Naive thymus-derived CD8-positive, alpha-beta T cell (primary cell): ENCODE measurements around the gene DNAJB8. TPM values are rescaled to one million over a fixed set of nuclear protein-coding genes. Genes with fewer than 3 reads are reported as not detected.

Source experiments
- ATAC-seq, 2 donors: fragments of 150-1000 bp; cut with Tn5 transposase in 1 of 2; sonication (Bioruptor Pico), chemical (Tn5 transposase) in 1 of 2; 1 replicate in 1 of 2; 2 replicates in 1 of 2; pipeline ENCODE4 v1.10.0; 2021; ENCODE audit warnings: mild to moderate bottlenecking in 2 of 2, moderate library complexity in 2 of 2
- POLR2A ChIA-PET: fragments of 350-600 bp; sonication (Branson Sonifier 250); formaldehyde crosslinking; loops from one replicate; lab custom pipeline; 2021; ENCODE audit warnings: antibody characterized with exemption; lab: Charles Lee
- DNase-seq, 10 donors: peaks; one replicate each; pipeline versions ENCODE4 v3.0.0 to v3.0.0-alpha.2; 2020 to 2022
- H3K27ac Mint-ChIP-seq, 10 donors: one replicate each; pipeline ENCODE4 v1.8.0; 2020 to 2022; ENCODE audit warnings: mild to moderate bottlenecking in 10 of 10, mixed read lengths in 10 of 10, moderate library complexity in 4 of 10, inconsistent platforms in 1 of 10
- H3K27me3 Mint-ChIP-seq, 5 donors: one replicate each; pipeline ENCODE4 v1.8.0; 2021 to 2022; ENCODE audit warnings: mixed read lengths in 5 of 5
- H3K36me3 Mint-ChIP-seq, 3 donors: one replicate each; pipeline ENCODE4 v1.8.0; 2020 to 2022; ENCODE audit warnings: mixed read lengths in 3 of 3, mild to moderate bottlenecking in 2 of 3, inconsistent platforms in 1 of 3
- H3K4me1 Mint-ChIP-seq, 4 donors: one replicate each; pipeline ENCODE4 v1.8.0; 2021 to 2022; ENCODE audit warnings: mixed read lengths in 4 of 4
- H3K4me3 Mint-ChIP-seq, 10 donors: one replicate each; pipeline ENCODE4 v1.8.0; 2020 to 2022; ENCODE audit warnings: mild to moderate bottlenecking in 10 of 10, mixed read lengths in 10 of 10, moderate library complexity in 6 of 10, inconsistent platforms in 1 of 10
- H3K9me3 Mint-ChIP-seq, 9 donors: one replicate each; pipeline ENCODE4 v1.8.0; 2020 to 2022; ENCODE audit warnings: mixed read lengths in 9 of 9, mild to moderate bottlenecking in 3 of 9, inconsistent platforms in 1 of 9, moderate library complexity in 1 of 9
- polyA plus RNA-seq, 3 donors: library from polyadenylated mRNA; unstranded; fragments of 300-500 nt; fragmentation: Illumina TruSeq; gene quantifications; one replicate each; pipeline ENCODE4 v1.2.3, GENCODE V29; 2021
- total RNA-seq, 8 experiments: library from RNA in 2 of 8; stranded (reverse) in 2 of 8; gene quantifications; one replicate each; pipeline ENCODE4 v1.2.3 and lab custom pipeline; 2021 to 2026

Gene DNAJB8
- total and polyA plus RNA-seq, 5 experiments from 2014 or later: not detected

DNA sequence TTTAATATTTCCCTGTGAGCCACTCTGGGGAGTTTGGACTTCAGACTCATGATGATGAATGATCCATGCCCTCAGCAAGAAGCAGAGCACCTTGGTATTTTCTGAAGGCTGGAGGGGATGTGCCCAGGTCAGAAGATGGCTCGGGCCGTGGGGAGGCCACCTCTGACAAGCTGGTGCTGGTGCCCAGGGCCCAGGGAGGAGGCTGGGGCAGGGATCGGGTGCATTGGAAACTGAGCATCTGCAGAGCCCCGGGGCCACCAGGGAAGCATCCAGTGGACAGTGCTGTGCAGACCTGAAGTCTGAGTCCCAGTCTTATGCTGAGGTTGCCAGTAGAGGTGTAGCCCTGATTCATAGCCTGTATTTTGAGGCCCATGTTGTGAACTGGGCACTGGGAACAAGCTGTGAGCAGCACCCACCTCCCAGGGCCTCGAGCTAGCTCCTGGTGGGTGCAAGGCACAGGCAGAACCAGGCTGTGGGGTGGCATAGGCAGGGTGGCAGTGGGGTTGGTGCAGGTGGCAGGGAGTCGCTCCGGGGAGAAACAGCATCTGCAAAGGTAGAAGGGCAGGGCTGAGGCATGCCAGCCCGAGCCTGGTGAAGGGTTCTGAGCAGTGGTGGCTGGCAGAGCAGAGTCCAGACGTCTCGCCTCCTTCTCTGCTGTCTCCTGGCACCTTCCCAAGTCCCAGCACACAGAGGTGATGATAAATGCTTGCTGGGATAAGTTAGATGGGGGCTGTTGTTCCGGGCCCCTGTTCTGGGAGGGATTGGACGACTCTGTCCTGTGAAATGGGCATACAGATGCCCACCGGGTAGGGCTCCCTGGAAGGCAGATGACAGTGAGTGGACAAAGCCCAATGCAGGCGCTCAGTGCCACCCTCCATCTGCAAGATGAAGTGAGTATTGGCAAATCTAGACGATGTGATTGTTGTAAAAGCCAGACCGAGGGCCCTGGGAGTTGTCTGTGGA lies 10.6 kb downstream of the DNAJB8 start:
- Mint-ChIP-seq H3K36me3 (no peaks in the 10 kb centered on the region), H3K4me3 (no peak overlapping the region), H3K9me3 (peaks cover 0 to 6% (median 0%) of the 10 kb centered on the region in 9 donors), H3K27ac (peak overlapping the region in 1 of 10 donors; percentile 6), H3K27me3 (peaks cover 15 to 35% (median 24%) of the 10 kb centered on the region in 5 donors), H3K4me1 (peaks cover 0 to 12% (median 2%) of the 10 kb centered on the region in 4 donors)
- no peak for ATAC-seq
- POLR2A ChIA-PET: no interaction called here
- DNase-seq: no peak

DNA sequence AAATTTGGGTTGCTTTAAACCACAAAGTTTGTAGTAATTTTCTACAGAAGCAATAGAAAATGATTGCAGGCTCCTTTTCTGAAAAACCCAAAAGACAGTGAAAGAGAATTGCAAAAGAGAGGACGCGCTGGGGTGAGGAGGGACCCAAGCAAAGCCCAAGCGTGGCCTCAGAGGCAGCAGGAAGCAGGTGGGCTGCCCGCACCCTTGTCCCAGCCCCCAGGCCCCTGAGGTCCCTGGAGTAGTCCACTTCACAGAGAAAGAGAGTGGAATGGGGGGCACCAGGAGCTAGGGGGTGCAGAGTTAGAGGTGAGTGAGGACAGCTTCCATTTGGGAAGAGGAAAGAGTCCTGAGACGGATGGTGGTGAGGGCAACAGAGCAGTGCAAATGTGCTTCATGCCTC lies 11.6 kb downstream of the DNAJB8 start:
- ATAC-seq (no peak), DNase-seq (no peak)
- peaks cover 0 to 8% (median 0%) of the 10 kb centered on the region in 3 donors for H3K36me3 Mint-ChIP-seq
- peaks cover under 1 to 12% (median 5%) of the 10 kb centered on the region in 4 donors for H3K4me1 Mint-ChIP-seq
- peaks cover 0 to 12% (median 6%) of the 10 kb centered on the region in 9 donors for H3K9me3 Mint-ChIP-seq
- peaks cover 15 to 35% (median 24%) of the 10 kb centered on the region in 5 donors for H3K27me3 Mint-ChIP-seq
- H3K4me3 Mint-ChIP-seq: no peak overlapping the region
- POLR2A ChIA-PET: no interaction called here
- H3K27ac Mint-ChIP-seq: peak overlapping the region in 1 of 10 donors; percentile 83

- Mint-ChIP-seq H3K27me3 (peaks cover 15 to 32% (median 24%) of the 10 kb centered on the region in 5 donors), H3K4me1 (peaks cover 5 to 12% (median 7%) of the 10 kb centered on the region in 4 donors), H3K27ac (no peak overlapping the region), H3K4me3 (peak overlapping the region in 1 of 10 donors; percentile 17), H3K9me3 (peaks cover 0 to 17% (median 11%) of the 10 kb centered on the region in 9 donors), H3K36me3 (peaks cover 0 to 15% (median 2%) of the 10 kb centered on the region in 3 donors)
- DNase-seq (no peak), ATAC-seq (no peak)
- POLR2A ChIA-PET: no interaction called here
Measured at GRCh38 chr3:128454310-128454618, 12.4 kb downstream of the DNAJB8 start.

GRCh38 chr3:128453501-128454309 lies 13.0 kb downstream of the DNAJB8 start:
- POLR2A ChIA-PET: no interaction called here
- peaks cover 0 to 20% (median 6%) of the 10 kb centered on the region in 3 donors for H3K36me3 Mint-ChIP-seq
- ATAC-seq: no peak

GRCh38 chr3:128452678-128453275 lies 13.9 kb downstream of the DNAJB8 start:
- Mint-ChIP-seq H3K27me3 (peaks cover 15 to 30% (median 24%) of the 10 kb centered on the region in 5 donors), H3K36me3 (peaks cover 0 to 26% (median 10%) of the 10 kb centered on the region in 3 donors), H3K4me3 (no peak overlapping the region), H3K4me1 (peaks cover 14 to 22% (median 19%) of the 10 kb centered on the region in 4 donors), H3K27ac (no peak overlapping the region), H3K9me3 (peaks cover 7 to 29% (median 24%) of the 10 kb centered on the region in 9 donors)
- no peak for ATAC-seq
- DNase-seq: no peak
- POLR2A ChIA-PET: no interaction called here

More at GRCh38 chr3:128453501-128454309, 13.0 kb downstream of the DNAJB8 start:
- Mint-ChIP-seq H3K27ac (no peak overlapping the region), H3K9me3 (peaks cover 3 to 23% (median 16%) of the 10 kb centered on the region in 9 donors), H3K27me3 (peaks cover 15 to 32% (median 24%) of the 10 kb centered on the region in 5 donors), H3K4me1 (peaks cover 9 to 16% (median 11%) of the 10 kb centered on the region in 4 donors), H3K4me3 (peak overlapping the region in 1 of 10 donors; percentile 33)
- DNase-seq: no peak

GRCh38 chr3:128452120-128452519 lies 14.6 kb downstream of the DNAJB8 start:
- peaks cover 9 to 34% (median 25%) of the 10 kb centered on the region in 9 donors for H3K9me3 Mint-ChIP-seq
- peaks cover 15 to 28% (median 24%) of the 10 kb centered on the region in 5 donors for H3K27me3 Mint-ChIP-seq
- DNase-seq (no peak), ATAC-seq (no peak)
- peak overlapping the region in 2 of 10 donors; percentile 46 to 51 for H3K27ac Mint-ChIP-seq
- H3K36me3 Mint-ChIP-seq: peaks cover 0 to 30% (median 13%) of the 10 kb centered on the region in 3 donors
- peak overlapping the region in 1 of 10 donors; percentile 22 for H3K4me3 Mint-ChIP-seq
- POLR2A ChIA-PET: no interaction called here
- peaks cover 17 to 27% (median 25%) of the 10 kb centered on the region in 4 donors for H3K4me1 Mint-ChIP-seq

- peaks cover 0 to 30% (median 17%) of the 10 kb centered on the region in 3 donors for H3K36me3 Mint-ChIP-seq
- ATAC-seq (no peak), DNase-seq (no peak)
- H3K27me3 Mint-ChIP-seq: peaks cover 3 to 7% (median 5%) of the 10 kb centered on the region in 5 donors
- H3K9me3 Mint-ChIP-seq: peaks cover 11 to 58% (median 32%) of the 10 kb centered on the region in 9 donors
- peaks cover 22 to 29% (median 27%) of the 10 kb centered on the region in 4 donors for H3K4me1 Mint-ChIP-seq
- H3K4me3 Mint-ChIP-seq: peak overlapping the region in 6 of 10 donors; percentile 34 to 84 (median 63)
- POLR2A ChIA-PET: interaction anchor here (0.7 kb wide), 1 partner anchor 24 kb away, joined by 4 read pairs; no protein-coding TSS in a partner anchor
- H3K27ac Mint-ChIP-seq: peak overlapping the region in 9 of 10 donors; percentile 84 to 96 (median 93)
Measured at GRCh38 chr3:128449111-128449638, 17.5 kb downstream of the DNAJB8 start.

DNA sequence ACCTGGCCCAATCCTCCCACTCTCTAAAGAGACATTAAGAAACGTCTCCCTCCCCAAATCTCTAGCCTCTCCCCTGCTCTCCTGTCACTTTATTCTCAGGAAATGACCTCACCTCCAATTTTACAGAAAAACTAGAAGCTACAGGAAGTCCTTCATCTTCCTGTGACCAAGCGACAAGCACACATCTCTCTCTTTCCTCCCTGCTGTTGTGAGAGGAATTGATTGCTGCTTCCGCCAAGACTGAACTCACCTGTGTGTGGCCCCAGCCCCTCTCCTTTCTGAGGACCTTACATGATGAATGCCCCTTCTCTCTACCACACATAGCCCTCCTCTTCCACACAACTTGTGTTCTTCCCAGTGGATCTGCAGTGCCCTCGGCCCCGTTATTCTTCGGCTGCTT lies 18.2 kb downstream of the DNAJB8 start:
- H3K27me3 Mint-ChIP-seq: peaks cover 0 to 4% (median 3%) of the 10 kb centered on the region in 5 donors
- H3K9me3 Mint-ChIP-seq: peaks cover 11 to 58% (median 32%) of the 10 kb centered on the region in 9 donors
- POLR2A ChIA-PET: interaction anchor here (0.7 to 1.3 kb wide), 2 partner anchors 24 to 41 kb away, joined by 4 read pairs; no protein-coding TSS in a partner anchor
- DNase-seq (peak in 5 of 10 donors; percentile 23 to 66 (median 31)), ATAC-seq (peak; percentile 81 to 88)
- H3K4me3 Mint-ChIP-seq: peak overlapping the region; percentile 34 to 84 (median 58)
- peaks cover 17 to 30% (median 27%) of the 10 kb centered on the region in 4 donors for H3K4me1 Mint-ChIP-seq
- peak overlapping the region; percentile 84 to 96 (median 92) for H3K27ac Mint-ChIP-seq
- H3K36me3 Mint-ChIP-seq: peaks cover 0 to 30% (median 17%) of the 10 kb centered on the region in 3 donors

GRCh38 chr3:128447561-128448013 lies 19.1 kb downstream of the DNAJB8 start:
- POLR2A ChIA-PET: interaction anchor here (1.3 kb wide), 1 partner anchor 42 kb away, joined by 4 read pairs; no protein-coding TSS in a partner anchor
- ATAC-seq (peak; percentile 23 to 39), DNase-seq (peak in 2 of 10 donors; percentile 17 to 25)
- Mint-ChIP-seq H3K4me3 (peak overlapping the region in 1 of 10 donors; percentile 13), H3K4me1 (peaks cover 17 to 30% (median 27%) of the 10 kb centered on the region in 4 donors), H3K9me3 (peaks cover 11 to 58% (median 32%) of the 10 kb centered on the region in 9 donors), H3K27me3 (peaks cover 0 to 10% (median 4%) of the 10 kb centered on the region in 5 donors), H3K27ac (peak overlapping the region in 8 of 10 donors; percentile 11 to 93 (median 24)), H3K36me3 (peaks cover 0 to 30% (median 17%) of the 10 kb centered on the region in 3 donors)

DNA sequence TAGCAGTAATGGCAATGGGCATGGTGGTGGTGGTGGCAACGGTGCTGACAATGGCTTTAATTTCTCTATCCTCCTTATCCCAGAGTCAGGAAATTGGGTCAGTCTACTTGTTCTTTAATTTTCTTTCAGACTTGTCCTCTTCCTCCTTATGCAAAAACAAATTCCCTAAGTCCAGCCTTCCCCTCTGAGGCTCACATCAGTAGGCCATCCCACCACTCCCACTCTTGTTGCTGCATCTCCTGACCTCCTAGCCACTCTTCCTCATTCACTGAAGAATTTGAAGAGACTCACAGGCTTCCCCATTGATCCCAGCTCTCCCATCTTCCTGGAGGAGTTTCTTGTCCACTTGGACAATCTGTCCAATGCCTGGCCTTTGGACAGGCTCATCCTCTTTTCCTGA lies 19.9 kb downstream of the DNAJB8 start:
- H3K4me1 Mint-ChIP-seq: peaks cover 17 to 30% (median 27%) of the 10 kb centered on the region in 4 donors
- H3K27ac Mint-ChIP-seq: peak overlapping the region in 5 of 10 donors; percentile 11 to 68 (median 44)
- peaks cover 0 to 30% (median 17%) of the 10 kb centered on the region in 3 donors for H3K36me3 Mint-ChIP-seq
- peaks cover 0 to 8% (median 2%) of the 10 kb centered on the region in 5 donors for H3K27me3 Mint-ChIP-seq
- POLR2A ChIA-PET: no interaction called here
- ATAC-seq (no peak), DNase-seq (no peak)
- peaks cover 11 to 58% (median 32%) of the 10 kb centered on the region in 9 donors for H3K9me3 Mint-ChIP-seq
- no peak overlapping the region for H3K4me3 Mint-ChIP-seq

GRCh38 chr3:128445357-128445756 lies 21.3 kb downstream of the DNAJB8 start:
- DNase-seq: no peak
- Mint-ChIP-seq H3K9me3 (peaks cover 11 to 49% (median 28%) of the 10 kb centered on the region in 9 donors), H3K4me1 (peaks cover 17 to 27% (median 27%) of the 10 kb centered on the region in 4 donors), H3K27me3 (peaks cover 0 to 8% (median 4%) of the 10 kb centered on the region in 5 donors), H3K36me3 (peaks cover 0 to 24% (median 17%) of the 10 kb centered on the region in 3 donors), H3K4me3 (no peak overlapping the region), H3K27ac (no peak overlapping the region)
- POLR2A ChIA-PET: no interaction called here
- no peak for ATAC-seq
